Measurements from ENCODE around the gene STAP1.
"Not testable (repeated sequence)": the region's sequence is repeated elsewhere in the genome, so short reads cannot be mapped to it uniquely, and the experiment has no call there.

The STAP1 gene

GRCh38 chr4:67558493-67558892, at the start of gene STAP1:
STAP1 (plus strand) TSS chr4:67558727; CDS start chr4:67558810, 83 bp downstream.
- DNase-seq (ENCODE audit: low spot score): no peak
- in situ Hi-C loops (cut with MboI; ENCODE audit: low sequenced_read_pairs, unreplicated experiment): no loop called here
- peak; percentile 8 for TF ChIP-seq CTCF (IDR thresholded peaks at IDR 0.05; ENCODE audit: borderline replicate concordance, control extremely low read depth, extremely low read depth, insufficient read depth, missing control alignments)

- DNase-seq (ENCODE audit: low spot score): no peak
- no peak for TF ChIP-seq CTCF (IDR thresholded peaks at IDR 0.05; ENCODE audit: borderline replicate concordance, control extremely low read depth, extremely low read depth, insufficient read depth, missing control alignments)
- in situ Hi-C loops (cut with MboI; ENCODE audit: low sequenced_read_pairs, unreplicated experiment): no loop called here
These were observed 46.0 kb upstream of the STAP1 start for GRCh38 chr4:67512501-67512900.

GRCh38 chr4:67520141-67520540, 38.4 kb upstream of the STAP1 start:
- in situ Hi-C loops (cut with MboI; ENCODE audit: low sequenced_read_pairs, unreplicated experiment): no loop called here
- no peak for TF ChIP-seq CTCF (IDR thresholded peaks at IDR 0.05; ENCODE audit: borderline replicate concordance, control extremely low read depth, extremely low read depth, insufficient read depth, missing control alignments)
- no peak for DNase-seq (ENCODE audit: low spot score)

GRCh38 chr4:67521506-67521905, 37.0 kb upstream of the STAP1 start:
- no peak for DNase-seq (ENCODE audit: low spot score)
- in situ Hi-C loops (cut with MboI; ENCODE audit: low sequenced_read_pairs, unreplicated experiment): no loop called here
- no peak for TF ChIP-seq CTCF (IDR thresholded peaks at IDR 0.05; ENCODE audit: borderline replicate concordance, control extremely low read depth, extremely low read depth, insufficient read depth, missing control alignments)

GRCh38 chr4:67522230-67522629, 36.3 kb upstream of the STAP1 start:
- no peak for DNase-seq (ENCODE audit: low spot score)
- in situ Hi-C loops (cut with MboI; ENCODE audit: low sequenced_read_pairs, unreplicated experiment): no loop called here
- no peak for TF ChIP-seq CTCF (IDR thresholded peaks at IDR 0.05; ENCODE audit: borderline replicate concordance, control extremely low read depth, extremely low read depth, insufficient read depth, missing control alignments)

- in situ Hi-C loops (cut with MboI; ENCODE audit: low sequenced_read_pairs, unreplicated experiment): no loop called here
- TF ChIP-seq CTCF (IDR thresholded peaks at IDR 0.05; ENCODE audit: borderline replicate concordance, control extremely low read depth, extremely low read depth, insufficient read depth, missing control alignments): no peak
- no peak for DNase-seq (ENCODE audit: low spot score)
These were observed 35.5 kb upstream of the STAP1 start for GRCh38 chr4:67522851-67523671.

- in situ Hi-C loops (cut with MboI; ENCODE audit: low sequenced_read_pairs, unreplicated experiment): not testable (repeated sequence)
These were observed 34.4 kb upstream of the STAP1 start for GRCh38 chr4:67524140-67524539.

More at GRCh38 chr4:67524140-67524539, 34.4 kb upstream of the STAP1 start:
- DNase-seq (ENCODE audit: low spot score): not testable (repeated sequence)

Data from GM13976 (cell line).